ENCODE measurements around the gene CNIH3.
A peak's percentile ranks its signal among the peaks of the same experiment; 100 is the strongest.

CNIH3 gene

DNA sequence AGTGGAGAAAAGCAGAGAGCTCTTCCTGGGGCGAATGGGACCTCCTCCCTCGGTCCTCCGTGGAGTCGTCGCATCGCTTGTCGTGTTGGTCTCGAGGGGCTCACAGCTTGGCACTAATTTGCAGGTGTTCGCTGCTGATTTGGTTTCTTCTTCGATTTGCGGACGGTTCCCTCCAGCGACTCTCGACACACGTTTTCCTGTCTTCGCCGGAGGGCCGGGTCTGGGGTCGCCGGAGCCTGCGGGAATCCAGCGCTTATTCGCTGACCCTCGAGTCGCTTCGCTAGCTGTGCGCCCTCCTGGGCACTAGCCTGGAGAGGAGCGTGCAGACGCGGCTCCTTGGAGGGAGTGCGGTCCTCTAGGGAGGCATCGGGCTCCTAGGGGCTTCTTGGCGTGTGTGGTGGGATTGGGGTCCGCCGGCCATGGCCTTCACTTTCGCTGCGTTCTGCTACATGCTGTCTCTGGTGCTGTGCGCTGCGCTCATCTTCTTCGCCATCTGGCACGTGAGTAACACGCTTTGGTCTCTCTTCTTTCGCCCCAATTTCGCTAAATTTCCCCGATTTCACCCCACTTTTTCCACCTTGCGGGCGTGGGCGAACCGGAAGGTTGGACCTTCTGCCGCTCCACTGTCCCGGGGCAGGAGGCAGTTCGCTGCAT is 766 bp downstream of the CNIH3 start:
- no peak for DNase-seq (ENCODE audit: low read depth)

- no peak for DNase-seq (ENCODE audit: low read depth)
These were observed 1.6 kb downstream of the CNIH3 start for GRCh38 chr1:224617410-224618355.

DNA sequence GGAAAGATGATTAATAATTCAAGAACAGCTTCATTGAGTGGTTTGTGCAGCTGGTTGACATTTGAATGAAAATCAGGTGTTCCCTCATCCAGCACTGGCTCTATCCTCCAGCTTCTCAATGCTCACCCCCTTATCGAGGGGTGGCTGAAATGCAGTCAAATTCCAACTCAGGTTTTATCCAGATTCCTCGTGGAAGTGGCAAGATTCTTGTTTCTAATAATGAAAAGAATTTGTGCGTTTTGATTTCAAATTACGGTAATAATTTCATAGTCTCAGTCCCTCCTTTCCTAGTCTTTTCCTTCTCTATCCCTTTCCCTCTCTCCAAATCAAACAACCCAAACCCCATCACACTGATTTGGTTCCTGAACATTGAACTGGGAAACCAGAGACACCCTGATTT is 3.1 kb downstream of the CNIH3 start:
- no peak for DNase-seq (ENCODE audit: low read depth)

GRCh38 chr1:224620105-224620504 is 4.0 kb downstream of the CNIH3 start:
- no peak for DNase-seq (ENCODE audit: low read depth)

DNA sequence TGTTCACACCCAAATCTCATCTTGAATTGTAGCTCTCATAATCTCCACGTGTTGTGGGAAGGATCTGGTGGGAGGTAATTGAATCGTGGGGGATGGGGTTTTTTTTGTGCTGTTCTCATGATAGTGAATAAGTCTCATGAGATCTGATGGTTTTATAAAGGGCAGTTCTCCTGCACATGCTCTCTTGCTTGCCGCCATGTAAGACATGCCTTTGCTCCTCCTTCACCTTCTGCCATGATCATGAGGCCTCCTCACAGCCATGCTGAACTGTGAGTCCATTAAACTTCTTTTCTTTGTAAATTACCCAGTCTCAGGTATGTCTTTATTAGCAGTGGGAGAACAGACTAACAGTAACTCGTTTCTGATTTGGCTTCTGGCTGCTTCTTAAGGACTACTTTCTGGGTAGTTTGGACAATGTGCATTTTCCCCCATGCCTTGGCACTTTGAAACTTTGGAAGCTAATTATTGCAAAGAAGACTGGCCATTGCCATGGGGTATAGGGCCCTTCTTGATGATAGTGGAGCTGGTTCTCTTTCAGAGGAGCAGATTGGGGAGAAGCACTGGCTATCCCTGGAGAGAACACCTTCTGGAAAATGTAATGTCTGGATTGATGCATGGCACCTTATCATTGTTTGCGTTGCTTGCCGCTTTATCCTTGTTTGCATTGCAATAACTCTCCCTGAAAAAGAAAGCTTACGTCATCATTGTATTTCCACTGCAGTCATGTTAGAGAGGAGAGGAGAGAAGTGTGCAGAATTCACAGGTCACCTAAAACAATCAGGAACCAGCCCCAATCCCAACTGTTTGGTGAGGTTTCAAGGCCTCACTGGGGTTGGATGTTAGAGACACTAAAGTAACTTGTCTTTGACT is 5.9 kb downstream of the CNIH3 start:
- no peak for DNase-seq (ENCODE audit: low read depth)

DNA sequence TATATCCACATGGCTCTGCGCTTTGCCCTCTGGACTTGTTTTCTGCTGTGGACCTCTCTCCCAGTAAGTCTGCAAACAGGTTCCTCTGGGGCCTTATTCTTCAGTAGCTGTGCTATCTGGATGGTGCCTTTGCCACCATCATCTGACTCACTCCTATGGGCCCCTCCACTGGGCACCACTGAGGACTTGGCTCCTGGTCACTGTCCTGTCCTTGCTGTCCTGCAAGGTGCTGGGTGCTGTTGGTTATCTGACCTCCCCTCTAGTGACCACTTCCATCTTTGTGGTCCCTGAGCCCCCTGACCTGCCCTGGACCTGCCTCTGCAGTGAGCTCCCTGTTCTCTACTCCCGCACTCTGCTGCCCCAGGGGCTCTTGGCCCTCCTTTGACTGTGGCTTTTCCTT is 6.7 kb downstream of the CNIH3 start:
- DNase-seq (ENCODE audit: low read depth): no peak

DNA sequence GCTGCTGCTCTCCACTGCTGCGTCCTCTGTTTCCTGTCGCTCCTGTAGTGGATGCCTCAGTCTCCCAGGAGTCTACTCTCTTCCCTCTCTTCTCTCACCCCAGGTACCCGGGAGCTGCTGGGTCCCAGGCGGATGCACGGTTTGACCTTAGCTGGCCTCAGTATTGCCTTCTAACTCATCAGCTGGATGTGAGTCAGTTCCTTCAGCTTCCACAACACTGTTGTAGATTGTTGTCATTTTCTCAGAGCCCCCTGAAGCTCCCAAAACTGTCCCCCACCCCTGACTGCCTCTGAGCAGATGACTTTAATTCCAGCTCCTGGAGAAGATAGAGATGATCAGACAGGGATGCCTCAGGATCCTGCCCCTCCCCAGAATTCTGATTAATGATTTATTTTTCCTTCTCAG is 7.2 kb downstream of the CNIH3 start:
- no peak for DNase-seq (ENCODE audit: low read depth)

DNA sequence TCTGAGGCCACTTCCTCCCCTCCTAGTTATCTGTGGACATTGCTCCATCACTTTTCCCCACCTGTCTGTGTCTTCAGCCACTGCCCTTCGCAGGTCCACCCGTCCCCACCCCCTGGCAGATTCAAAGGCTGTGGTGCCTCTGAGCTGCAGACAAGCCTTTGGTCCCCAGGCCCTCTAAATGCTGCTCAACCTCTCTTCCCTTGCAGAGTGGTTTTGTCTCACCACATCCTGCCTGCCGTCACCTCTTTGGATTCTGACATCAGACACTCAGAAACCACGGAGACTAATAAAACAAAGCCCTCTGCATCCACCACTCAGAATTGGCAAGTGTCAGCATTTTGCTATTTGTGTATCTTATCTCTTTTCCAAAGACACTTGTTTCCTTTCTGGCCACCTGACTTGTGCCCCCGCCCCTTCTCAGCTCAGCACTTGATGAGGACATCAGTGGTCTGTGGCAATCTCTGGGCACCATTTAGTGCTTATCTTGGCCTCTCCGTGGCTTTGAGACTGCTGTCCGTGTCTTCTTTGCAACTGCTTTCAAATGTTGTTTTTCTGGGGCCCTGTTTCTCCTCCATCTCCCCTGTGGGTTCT is 7.7 kb downstream of the CNIH3 start:
- peak; percentile 37 for DNase-seq (ENCODE audit: low read depth)

- DNase-seq (ENCODE audit: low read depth): no peak
These were observed 8.3 kb downstream of the CNIH3 start for GRCh38 chr1:224624432-224624831.

- no peak for DNase-seq (ENCODE audit: low read depth)
These were observed 9.9 kb downstream of the CNIH3 start for GRCh38 chr1:224626042-224626441.

- no peak for DNase-seq (ENCODE audit: low read depth)
These were observed 13.8 kb downstream of the CNIH3 start for GRCh38 chr1:224629965-224630364.

DNA sequence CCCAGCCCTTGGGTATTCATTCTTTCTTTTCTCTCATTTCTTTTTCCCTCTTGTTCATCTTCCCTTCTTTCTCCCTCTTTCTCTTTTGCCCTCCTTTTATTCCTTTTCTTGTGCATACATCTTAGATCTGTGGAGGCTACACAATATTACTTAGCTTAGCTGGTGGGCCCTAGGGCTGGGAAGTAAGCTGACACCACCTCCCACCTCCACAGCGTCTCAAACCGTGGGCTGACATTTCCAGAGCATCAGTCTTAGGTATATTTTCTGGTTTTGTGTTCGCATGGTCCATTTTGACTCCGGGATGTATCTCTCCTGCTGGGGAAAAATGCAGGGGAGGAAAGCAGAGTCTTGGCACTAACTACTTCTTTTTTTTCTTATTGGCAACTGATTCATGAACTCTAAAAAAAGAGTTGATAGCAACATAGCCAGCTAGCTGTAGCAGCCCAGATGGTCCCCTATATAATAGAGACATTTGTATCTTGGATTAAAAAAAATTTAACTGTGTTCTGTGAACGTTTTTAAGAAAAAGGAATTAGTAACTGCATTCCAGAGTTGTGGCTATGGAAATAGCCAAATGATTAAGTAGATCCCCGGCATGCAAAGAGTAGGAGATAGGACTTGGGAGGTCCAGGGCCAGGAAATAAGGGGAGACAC is 15.5 kb downstream of the CNIH3 start:
- DNase-seq (ENCODE audit: low read depth): no peak

GRCh38 chr1:224632381-224632871 is 16.3 kb downstream of the CNIH3 start:
- no peak for DNase-seq (ENCODE audit: low read depth)

DNA sequence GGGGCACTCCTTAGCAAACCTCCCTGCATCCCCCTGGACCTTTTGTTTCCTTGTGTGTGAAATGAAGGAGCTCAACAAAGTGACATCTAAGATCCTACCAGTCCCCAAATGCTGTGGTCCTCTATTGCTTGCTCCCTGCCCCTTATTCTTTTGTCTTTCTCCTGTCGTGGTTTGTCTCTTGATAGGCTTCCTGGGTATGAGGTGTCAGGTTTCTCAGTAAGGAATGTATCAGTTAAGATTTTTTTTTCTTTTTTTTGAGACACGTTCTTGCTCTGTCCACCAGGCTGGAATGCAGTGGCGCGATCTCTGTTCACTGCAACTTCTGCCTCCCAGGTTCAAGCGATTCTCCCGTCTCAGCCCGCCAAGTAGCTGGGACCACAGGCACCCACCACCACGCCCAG is 16.8 kb downstream of the CNIH3 start:
- DNase-seq (ENCODE audit: low read depth): no peak

DNA sequence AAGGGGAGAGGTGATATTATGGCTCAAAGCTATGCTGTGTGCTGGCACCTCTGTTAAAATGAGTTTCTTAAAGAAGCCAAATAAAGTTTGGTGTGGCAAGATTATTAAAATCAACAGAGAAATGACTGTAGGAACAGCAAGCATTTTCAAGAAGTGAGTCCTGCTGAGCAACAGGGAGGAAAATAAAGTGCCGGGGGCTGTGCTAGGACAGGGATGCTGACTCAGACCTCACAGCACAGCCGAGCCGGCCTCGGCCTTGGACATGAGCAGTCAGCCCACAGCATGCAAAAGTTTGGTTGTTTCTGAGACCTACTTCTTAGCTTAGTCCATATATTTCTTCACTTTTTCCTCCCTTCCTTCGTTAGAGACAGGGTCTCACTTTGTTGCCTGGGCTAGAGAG is 19.2 kb downstream of the CNIH3 start:
- no peak for DNase-seq (ENCODE audit: low read depth)

DNA sequence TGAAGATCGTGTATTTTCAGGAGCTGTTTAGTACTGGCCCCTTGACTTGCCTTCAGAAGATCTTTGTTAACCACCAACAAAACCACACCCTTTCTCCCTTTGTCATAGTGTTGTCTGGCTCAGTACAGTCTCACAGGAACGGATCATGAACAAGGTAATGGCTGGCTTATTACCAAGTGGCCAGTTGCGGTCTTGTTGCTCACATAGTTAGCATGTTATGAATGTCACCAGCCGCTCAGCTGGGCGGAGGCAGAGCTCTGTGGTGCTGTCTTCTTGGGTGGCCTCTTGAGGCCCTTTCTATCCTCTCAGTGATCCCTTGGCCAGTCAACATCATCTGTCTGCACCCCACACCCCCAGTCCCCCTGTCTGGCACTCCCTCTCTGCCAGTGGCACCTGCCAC is 21.4 kb downstream of the CNIH3 start:
- DNase-seq (ENCODE audit: low read depth): no peak

GRCh38 chr1:224637936-224638335 is 21.8 kb downstream of the CNIH3 start:
- no peak for DNase-seq (ENCODE audit: low read depth)

DNA sequence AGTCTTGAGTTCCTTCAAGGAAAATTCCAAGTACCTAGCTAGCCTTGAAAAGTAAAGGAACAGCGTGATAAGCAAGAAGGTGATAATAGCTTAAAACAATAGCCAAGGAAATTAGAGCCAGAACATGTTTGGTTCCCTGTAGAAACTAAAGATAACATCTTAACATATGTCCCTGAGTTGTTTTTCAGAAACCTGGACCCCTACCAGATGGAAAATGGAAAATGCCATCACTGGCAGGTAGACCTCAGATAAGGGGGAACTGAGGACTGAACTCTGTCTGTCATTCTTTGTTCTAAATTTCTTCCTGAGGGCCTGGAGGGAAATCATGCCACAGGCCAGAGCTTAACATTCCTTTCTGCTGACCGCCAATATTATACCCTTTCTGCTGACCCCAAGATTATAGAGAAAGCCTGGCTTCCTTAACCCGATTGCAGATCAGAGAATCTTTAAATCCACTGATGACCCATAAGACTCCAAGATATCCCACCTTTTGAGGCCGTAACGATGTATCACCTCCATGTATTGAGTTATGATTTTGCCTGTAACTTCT is 23.4 kb downstream of the CNIH3 start:
- DNase-seq (ENCODE audit: low read depth): no peak

- no peak for DNase-seq (ENCODE audit: low read depth)
These were observed 23.9 kb downstream of the CNIH3 start for GRCh38 chr1:224640018-224640417.

DNA sequence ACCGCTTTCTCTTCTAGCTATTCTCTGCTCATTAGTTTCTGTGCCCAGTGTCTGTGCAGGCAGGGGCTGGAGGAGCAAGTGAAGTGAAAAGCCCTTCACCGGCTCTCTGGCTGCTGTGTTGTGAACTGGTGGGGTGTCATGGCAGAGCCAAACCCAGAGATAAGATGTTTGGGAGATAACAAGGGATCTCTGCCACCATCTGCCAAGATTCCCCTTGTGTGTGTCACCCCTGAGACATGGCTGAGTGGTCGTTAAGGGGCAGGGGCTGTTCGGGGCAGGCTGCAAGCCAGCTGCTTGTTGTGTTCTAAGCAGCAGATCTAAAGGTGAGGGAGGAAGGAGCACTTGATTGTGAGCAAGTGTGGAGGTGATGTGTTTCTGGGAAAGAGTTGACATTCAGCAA is 24.5 kb downstream of the CNIH3 start:
- DNase-seq (ENCODE audit: low read depth): no peak

- DNase-seq (ENCODE audit: low read depth): no peak
These were observed 24.9 kb downstream of the CNIH3 start for GRCh38 chr1:224641030-224641429.
